NCI-H2171 (cell line): Measurements from ENCODE around the gene PRTN3.
"Not testable (repeated sequence)": the region's sequence is repeated elsewhere in the genome, so short reads cannot be mapped to it uniquely, and the experiment has no call there.

Experiments used
- DNase-seq: peaks from one replicate; lab custom pipeline; 2025; lab: John Stamatoyannopoulos, UW

PRTN3 gene

DNA sequence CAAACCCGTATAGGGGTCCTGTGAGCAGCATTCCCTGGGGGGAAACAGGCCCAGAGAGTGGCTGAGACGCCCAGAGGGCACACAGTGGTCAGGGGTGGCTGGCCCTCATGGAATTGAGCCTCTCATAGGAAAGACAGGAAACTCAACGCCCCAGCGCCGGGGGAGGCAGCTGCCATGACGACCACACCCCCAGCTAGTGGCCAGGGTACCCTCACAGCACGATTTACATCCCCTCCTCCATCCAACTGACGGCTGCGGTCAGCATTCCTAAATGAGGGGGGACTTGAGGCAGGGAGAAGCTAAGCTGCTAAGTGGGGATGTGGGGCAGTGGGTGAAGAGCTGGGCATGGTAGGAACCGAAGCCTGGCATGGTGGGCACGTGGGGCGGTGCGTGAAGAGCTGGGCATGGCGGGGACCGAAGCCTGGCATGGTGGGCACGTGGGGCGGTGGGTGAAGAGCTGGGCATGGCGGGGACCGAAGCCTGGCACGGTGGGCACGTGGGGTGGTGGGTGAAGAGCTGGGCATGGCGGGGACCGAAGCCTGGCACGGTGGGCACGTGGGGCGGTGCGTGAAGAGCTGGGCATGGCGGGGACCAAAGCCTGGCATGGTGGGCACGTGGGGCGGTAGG, 42.2 kb downstream of the PRTN3 start:
- no peak for DNase-seq

DNA sequence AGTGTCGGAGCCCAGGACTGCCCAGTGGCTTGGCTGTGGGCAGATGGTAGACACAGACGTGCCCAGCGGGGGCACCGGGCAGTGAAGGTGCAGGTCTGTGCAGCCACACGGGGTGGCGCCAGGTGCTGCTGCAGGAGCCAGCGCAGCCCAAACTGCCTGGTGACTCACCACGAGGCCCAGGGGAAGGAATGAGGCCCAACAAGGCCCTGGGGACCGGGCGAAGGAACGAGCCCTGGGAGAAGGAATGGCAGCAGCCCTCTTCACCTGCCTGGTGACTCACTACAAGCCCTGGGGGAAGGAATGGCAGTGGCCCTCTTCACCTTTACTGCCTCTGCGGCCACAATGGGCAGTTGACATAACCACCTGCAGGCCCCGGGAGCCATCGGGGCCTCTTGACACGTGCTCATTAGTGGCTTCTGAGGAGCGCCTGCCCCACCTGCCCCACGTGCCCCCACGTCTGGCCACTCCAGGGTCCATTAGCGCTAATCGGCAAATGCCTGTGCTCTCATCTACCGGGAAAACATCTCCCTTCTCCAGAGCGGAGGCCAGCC, 42.9 kb downstream of the PRTN3 start:
- peak; percentile 31 for DNase-seq

DNA sequence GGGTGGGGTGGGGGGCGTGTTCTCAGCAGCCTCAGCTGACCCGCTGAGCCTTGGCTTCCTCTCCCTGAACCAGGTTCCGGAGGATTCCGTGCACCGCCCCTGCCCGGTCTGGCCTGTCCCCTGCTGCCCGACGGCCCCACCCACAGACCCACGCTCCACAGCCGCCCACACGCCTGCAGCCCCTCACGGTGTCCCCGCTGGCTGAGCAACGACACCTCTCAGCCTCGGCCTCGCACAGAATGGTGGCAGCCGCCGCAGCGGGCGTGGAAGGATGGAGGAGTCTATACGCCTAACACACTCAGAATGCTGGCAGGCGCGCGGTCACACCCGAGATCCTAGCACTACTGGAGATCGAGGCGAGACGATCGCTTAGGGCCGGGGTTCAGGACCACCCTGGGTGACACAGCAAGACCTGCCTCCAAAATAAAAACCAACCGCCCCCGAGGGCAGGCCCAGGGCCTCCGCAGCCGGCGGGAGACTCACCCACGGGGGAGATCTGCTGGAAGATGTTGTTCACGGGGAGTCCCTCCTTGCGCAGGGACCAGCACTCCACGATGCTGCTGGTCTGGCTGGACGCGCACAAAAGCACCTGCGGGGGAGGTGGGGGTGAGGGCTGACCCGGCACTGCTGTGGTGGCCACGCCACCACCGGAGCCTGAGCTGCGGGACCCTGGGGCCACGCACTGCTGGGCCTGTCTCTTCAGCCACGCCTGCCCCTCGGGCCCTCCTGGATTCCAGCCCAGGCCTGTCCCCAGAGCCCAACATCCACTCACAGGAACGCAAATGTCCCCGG, 43.8 kb downstream of the PRTN3 start:
- no peak for DNase-seq

DNA sequence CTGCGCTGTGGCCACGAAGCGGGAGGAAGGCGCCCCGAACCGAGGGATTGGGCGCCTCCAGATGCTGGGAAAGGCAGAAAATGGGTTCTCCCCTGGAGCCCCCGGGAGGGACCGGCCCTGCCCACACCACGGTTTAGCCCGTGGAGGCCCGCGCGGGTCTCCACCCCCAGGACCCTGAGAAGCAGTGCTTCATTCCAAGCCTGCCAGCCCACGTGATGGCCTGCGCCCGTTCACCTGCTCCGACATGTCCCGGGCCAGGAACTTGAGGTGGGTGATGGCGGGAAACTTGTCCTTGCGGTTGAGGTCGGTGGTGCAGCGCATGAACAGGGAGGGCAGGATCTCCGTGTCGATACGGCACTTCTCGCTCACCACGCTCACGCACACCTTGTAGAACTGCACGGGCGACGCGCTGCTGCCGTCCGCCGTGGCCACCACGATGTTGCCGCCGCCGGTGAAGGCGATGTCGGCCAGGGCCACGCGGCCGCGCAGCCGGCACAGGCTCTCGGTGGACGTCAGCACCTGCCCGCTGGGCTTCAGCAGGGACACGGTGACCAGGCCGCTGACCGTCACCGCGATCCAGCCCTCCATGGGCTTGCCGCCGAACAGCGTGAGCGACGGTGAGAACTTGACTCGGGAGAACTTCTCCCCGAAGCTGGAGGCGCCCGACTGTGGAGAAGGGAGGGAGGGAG, 44.9 kb downstream of the PRTN3 start:
- no peak for DNase-seq

DNA sequence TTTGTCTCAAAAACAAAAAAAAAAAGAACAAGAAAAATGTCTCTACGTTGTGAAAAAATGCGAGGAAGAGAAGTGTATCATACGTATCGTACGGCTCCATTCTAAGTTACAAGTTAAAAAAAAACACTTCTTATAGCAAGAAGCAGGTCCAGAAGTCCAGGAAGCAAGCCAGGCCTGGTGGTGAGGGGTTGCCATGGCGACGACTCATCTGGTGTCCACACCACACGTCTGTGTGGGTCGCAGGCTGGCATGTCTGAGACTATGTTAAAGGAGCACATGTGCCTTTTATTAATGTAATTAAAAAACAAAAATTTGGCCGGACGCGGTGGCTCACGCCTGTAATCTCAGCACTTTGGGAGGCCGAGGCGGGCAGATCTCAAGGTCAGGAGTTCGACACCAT, 46.3 kb downstream of the PRTN3 start:
- no peak for DNase-seq

DNA sequence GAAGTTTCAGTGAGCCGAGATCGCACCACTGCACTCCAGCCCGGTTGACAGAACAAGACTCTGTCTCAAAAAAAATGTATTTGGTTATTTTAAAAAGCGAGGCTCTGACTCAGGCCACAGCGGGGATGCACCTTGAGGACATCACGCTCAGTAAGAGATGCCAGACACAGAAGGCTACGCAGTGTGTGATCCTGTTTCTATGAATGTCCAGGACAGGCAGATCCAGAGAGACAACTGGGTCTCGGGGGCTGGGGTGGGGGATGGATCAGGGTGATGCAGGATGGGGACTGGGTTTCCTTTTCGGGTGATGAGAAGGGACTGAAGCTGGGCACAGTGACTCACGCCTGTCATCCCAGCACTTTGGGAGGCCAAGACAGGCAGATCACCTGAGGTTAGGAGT, 46.8 kb downstream of the PRTN3 start:
- no peak for DNase-seq

DNA sequence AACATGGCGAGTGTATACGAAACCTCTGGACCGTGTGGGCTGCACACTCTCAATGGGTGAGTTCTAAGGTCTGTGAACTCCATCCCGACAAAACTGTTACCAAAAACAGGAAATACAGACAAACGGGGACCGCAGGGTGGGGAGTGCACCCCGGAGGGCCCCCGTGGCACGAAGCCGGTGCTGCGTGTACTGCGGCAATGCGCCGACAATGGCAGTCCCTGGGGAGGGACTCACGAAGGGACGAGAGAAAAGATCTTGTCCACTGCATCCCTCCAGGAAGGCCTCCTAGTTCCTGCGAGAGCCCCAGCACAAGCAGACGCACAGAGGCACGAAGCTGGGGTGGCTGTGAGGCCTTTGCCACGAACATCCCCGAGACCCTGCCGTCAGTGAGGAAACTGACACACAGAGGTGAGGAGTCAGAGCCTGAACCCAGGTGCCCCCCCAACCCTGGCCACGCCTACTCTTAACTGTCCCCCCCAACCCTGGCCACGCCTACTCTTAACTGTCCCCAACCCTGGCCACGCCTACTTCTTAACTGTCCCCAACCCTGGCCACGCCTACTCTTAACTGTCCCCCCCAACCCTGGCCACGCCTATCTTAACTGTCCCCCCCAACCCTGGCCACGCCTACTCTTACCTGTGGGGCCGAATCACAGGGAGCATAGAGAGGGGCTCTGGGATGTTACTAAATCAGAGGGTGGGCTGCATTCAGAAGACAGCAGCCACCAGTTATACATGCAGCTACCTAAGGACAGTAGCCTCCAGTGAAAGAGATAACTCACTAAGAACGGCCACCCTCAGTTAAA, 48.0 kb downstream of the PRTN3 start:
- DNase-seq, result no peak

DNA sequence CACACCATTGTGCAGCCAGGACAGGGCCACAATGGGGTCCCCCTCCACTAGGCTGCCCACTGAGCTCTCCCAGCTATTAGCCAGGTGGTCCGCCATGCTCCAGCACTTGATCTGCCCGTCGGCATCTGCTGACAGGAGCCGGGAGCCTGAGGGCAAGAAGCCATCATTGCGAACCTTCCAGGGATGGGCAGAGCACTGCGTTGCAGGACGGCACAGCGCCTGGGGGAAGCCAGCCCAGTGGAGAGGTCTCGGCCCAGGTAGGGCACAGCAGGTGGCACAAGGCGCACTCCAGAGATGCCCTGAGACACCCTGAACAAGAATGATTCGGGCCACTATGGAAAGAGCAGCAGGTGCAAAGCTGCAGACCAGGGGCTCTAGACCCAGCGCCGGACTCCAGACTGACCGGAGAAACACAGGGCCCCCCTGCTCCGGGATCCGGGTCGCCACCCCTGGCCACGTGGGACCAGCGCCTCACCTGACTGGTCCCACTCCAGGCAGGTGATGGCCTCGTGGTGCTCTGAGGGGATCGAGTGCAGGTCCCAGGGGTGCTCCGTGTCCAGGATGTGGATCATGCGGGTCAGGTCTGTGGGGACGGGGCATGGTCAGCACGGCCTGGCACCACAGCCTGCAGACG, 49.0 kb downstream of the PRTN3 start:
- no peak for DNase-seq

DNA sequence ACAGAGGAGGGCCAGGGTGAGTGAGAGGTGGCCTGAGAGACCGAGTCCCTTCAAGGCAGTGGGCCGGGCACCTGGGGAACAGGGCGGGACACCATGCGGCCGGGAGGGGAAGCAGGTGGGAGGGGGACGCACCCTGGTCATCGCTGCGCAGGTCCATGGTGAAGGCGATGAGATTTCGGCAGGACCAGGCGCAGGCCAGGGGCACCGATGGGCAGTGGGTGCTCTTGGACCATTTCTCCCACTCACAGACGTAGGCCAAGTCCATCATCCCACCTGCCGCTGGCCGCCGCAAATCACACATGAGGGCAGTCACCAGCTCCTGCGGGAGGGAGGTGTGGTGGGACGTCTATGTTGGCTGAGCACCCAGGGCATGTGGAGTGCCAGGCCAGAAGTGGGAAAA, 50.0 kb downstream of the PRTN3 start:
- no peak for DNase-seq

DNA sequence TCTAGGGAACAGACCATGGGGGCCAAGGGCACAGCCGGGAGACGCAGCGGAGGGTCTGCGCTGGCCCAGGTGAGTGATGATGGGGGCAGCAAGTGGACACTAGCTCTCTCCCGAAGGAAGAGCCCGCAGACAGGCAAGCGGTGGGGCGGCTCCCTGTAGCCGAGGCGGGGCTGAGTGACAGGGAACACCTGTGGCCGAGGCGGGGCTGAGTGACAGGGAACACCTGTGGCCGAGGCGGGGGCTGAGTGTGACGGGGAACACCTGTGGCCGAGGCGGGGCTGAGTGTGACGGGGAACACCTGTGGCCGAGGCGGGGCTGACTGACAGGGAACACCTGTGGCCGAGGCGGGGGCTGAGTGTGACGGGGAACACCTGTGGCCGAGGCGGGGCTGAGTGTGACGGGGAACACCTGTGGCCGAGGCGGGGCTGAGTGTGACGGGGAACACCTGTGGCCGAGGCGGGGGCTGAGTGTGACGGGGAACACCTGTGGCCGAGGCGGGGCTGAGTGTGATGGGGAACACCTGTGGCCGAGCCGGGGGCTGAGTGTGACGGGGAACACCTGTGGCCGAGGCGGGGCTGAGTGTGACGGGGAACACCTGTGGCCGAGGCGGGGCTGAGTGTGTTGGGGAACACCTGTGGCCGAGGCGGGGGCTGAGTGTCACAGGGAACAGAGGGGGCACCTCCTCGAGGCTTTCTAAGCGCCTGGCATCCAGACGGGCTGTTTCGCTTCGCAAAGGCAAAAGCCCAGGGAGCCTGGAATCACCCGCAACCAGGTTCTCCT, 50.8 kb downstream of the PRTN3 start:
- DNase-seq, result not testable (repeated sequence)

DNA sequence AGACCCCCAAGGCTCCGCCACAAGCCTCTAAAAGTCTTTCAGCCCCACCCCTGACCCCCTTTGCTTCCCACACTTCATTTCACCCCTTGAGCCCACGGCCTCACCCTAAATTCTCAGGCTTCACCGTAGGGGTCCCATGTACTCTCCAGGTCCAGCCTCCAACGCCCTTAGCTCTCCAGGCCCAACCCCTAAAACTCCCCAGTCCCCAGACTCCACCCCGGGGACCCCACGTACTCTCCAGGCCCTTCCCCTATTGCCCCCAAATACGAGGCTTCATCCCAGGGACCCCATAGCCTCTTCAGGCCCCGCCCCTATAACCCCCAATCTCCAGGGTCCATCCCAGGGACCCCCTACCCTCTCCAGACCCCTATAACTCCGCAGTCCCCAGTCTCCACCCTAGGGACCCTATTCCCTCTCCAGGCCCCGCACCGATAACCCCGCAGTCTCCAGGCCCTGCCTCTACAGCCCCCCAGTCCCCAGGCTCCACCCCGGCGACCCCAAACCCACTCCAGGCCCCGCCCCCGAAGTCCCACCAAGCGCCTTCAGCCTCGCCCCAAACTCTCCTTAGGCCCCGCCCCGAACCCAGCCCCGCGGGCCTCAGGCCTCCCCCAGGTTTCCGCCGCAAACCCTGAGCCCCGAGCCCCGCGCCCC, 51.6 kb downstream of the PRTN3 start:
- no peak for DNase-seq

DNA sequence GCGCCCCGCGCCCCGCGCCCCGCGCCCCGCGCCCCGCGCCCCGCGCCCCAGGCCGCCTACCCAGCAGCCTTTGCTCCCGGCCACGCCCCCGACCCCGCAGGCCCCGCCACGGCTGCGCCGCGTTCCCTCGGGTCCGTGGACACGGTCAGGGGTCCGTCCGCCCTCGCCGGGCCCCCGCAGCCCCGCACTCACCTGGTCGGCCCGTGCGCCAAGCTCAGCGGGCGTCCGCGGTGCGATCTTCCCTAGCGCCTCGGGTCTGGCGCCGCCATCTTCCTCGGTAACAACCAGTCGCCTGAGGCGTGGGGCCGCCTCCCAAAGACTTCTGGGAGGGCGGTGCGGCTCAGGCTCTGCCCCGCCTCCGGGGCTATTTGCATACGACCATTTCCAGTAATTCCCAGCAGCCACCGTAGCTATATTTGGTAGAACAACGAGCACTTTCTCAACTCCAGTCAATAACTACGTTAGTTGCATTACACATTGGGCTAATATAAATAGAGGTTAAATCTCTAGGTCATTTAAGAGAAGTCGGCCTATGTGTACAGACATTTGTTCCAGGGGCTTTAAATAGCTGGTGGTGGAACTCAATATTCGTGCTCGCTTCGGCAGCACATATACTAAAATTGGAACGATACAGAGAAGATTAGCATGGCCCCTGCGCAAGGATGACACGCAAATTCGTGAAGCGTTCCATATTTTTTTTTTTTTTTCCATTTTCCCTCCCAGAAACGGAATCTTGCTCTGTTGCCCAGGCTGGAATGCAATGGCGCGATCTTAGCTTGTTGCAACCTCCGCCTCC, 52.3 kb downstream of the PRTN3 start, which contains the start of the genes MED16 and RNU6-9:
TSS of gene MED16 (minus strand) at position 294 of the 796 bp plus-strand sequence. CDS start 2,056 bp downstream, outside the sequence.
TSS of gene RNU6-9 (plus strand) at position 591 of the 796 bp plus-strand sequence.
- peak; percentile 92 for DNase-seq

DNA sequence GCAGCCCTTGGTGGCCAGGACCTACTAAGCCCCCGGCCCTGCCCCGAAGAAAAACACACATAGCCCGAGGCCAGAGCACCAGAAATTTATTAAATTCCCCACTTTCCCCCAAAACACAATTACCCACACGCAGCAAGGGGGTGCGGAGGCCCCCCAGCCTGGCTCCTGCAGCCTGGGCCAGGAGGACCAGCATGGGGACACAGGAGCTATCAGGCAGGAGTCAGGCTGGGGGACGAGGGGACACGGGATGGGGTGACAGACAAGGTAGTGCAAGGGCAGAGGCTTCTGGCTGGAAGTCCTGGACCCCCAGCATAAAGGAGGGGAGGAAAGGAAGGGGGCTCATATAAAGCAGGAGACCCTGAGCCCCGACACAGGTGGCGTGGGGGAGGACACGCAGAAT, 55.6 kb downstream of the PRTN3 start:
- no peak for DNase-seq

DNA sequence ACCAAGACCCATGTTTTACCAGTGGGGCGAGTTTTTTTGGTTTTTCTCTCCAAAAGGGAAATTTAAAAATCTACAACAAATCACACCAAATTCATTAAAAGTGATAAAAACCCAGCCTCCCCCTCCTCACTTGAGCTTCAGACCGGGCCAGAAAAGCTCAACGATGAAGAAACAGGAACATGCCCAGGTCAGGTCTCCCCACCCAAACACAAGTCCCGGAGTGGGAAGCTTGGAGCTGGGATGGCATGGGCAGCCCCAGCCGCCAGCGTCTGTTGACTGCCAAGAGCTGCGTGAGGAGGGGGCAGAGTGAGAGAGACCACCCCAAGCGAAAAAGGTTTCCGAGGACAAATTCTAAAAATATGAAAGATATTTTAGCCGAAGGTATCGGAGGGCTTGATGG, 56.2 kb downstream of the PRTN3 start:
- DNase-seq, result no peak

DNA sequence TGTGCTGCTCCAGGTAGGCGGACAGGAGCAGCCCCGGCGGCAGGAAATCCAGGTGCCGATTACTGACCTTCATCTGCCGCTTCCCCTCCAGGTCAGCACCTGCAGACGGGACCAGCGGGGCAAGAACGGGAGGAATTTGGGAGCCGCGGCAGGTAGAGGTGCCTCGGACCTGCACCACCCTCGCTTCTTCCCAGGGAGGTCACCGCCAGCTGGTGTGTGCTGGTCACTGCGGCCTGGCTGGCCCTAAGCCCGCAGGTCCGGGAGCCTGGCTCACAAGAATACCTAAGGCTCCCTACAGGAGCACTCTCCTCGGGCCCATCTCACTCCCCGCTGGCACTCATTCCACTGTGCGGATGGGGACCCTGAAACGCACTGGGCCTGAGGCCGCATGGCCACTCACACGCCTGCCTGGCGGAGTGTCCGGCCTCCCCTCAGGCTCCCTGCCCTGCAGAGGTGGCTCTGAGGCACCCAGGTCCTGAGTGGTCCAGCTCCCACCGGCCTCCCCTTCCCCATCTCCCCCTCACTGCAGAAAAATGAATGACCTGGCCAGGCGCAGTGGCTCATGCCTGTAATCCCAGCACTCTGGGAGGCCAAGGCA, 56.7 kb downstream of the PRTN3 start:
- no peak for DNase-seq
